ENCODE data around the gene ADAMTS17.

ADAMTS17 gene

DNA sequence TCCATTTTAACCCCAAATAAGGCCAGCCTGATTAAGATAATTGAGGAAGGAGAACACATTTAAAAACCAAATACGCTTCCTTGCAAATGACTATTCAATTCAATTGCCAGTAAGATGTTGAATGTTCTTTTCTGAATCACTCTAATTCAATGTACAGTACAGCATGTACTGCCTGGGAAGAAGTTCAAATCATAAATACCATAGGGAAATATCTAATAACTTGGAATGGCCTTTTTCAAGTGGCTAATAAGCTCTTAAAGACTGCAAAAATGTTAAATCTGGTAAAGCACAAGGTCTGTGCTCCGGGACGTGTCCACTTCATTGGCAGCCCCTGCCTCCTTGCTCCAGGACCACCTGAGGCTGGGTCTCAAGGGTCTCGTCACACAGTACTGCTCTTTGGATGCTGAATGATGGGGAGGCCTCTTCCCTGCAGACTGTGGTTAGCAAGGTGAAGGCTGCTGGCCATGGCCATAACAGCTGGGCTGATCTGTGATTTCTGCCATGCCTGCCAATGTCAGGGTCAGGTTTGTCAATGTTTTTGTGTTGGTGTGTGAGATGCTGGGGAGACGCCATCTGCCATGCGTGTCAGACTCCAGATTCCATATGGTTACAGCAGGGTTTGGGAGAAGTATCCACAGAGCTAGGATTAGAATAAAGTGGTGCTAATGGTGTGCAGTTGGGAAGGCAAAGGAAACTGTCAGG is 300.5 kb downstream of the ADAMTS17 start:
- H3K4me2 ChIP-seq (ENCODE audit: low read length) = no peak overlapping the region
- peaks cover 7% of the 10 kb centered on the region for H3K27me3 ChIP-seq (ENCODE audit: control insufficient read depth, low read length)
- no peaks in the 10 kb centered on the region for H3K36me3 ChIP-seq (ENCODE audit: control insufficient read depth, low read length)
- no peaks in the 10 kb centered on the region for H4K20me1 ChIP-seq (ENCODE audit: control insufficient read depth, insufficient read depth, low read depth, low read length)
- H3K4me3 ChIP-seq (ENCODE audit: low read length) = no peak overlapping the region
- no peak overlapping the region for H3K27ac ChIP-seq (ENCODE audit: low read depth, low read length)
- no peaks in the 10 kb centered on the region for H3F3A ChIP-seq (ENCODE audit: control insufficient read depth, insufficient read depth)
- no peaks in the 10 kb centered on the region for H3K9me2 ChIP-seq (replicated peaks; ENCODE audit: control insufficient read depth, low read length)
- H3K4me1 ChIP-seq (ENCODE audit: control insufficient read depth, low read length) = no peaks in the 10 kb centered on the region
- TF ChIP-seq CTCF (IDR thresholded peaks at IDR 0.05; ENCODE audit: low read depth, low read length, poor library complexity, severe bottlenecking) (no peak), EZH2phosphoT487 (IDR thresholded peaks at IDR 0.05; ENCODE audit: borderline replicate concordance, low read length) (no peak)
- no peaks in the 10 kb centered on the region for H3K79me2 ChIP-seq (ENCODE audit: control insufficient read depth, low read length)
- no peaks in the 10 kb centered on the region for H3K9me3 ChIP-seq (ENCODE audit: control insufficient read depth, insufficient read depth, low read length)

DNA sequence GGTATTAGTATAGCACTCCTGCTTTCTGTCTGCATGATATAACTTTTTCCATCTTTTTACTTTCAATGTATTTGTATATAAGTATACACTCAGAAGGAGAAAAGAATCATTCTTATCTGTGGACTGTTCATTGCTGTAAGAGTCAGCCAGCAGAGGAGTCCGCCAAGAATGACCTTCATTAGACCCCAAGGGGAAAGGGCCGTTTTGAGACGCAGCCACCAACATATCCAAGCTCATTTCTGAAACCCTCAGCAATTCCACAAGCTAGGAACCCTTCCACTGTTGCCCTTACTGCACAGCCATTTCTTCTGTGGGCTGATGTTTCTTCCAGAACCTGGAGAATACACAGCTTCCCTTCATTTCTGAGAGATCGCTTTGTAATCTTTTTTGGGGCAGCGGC is 301.8 kb downstream of the ADAMTS17 start:
- no peaks in the 10 kb centered on the region for H3K4me1 ChIP-seq (ENCODE audit: control insufficient read depth, low read length)
- no peak overlapping the region for H3K27ac ChIP-seq (ENCODE audit: low read depth, low read length)
- H4K20me1 ChIP-seq (ENCODE audit: control insufficient read depth, insufficient read depth, low read depth, low read length) = no peaks in the 10 kb centered on the region

GRCh38 chr15:100038736-100039135 is 303.0 kb downstream of the ADAMTS17 start:
- H3K4me3 ChIP-seq (ENCODE audit: low read length) = no peak overlapping the region
- TF ChIP-seq CTCF (IDR thresholded peaks at IDR 0.05; ENCODE audit: low read depth, low read length, poor library complexity, severe bottlenecking) (no peak), EZH2phosphoT487 (IDR thresholded peaks at IDR 0.05; ENCODE audit: borderline replicate concordance, low read length) (no peak)
- no peak overlapping the region for H3K27ac ChIP-seq (ENCODE audit: low read depth, low read length)
- no peaks in the 10 kb centered on the region for H4K20me1 ChIP-seq (ENCODE audit: control insufficient read depth, insufficient read depth, low read depth, low read length)
- no peaks in the 10 kb centered on the region for H3K36me3 ChIP-seq (ENCODE audit: control insufficient read depth, low read length)
- H3K79me2 ChIP-seq (ENCODE audit: control insufficient read depth, low read length) = no peaks in the 10 kb centered on the region
- H3K9me2 ChIP-seq (replicated peaks; ENCODE audit: control insufficient read depth, low read length) = no peaks in the 10 kb centered on the region
- H3K4me2 ChIP-seq (ENCODE audit: low read length) = no peak overlapping the region
- no peaks in the 10 kb centered on the region for H3K4me1 ChIP-seq (ENCODE audit: control insufficient read depth, low read length)
- no peaks in the 10 kb centered on the region for H3K9me3 ChIP-seq (ENCODE audit: control insufficient read depth, insufficient read depth, low read length)
- no peaks in the 10 kb centered on the region for H3F3A ChIP-seq (ENCODE audit: control insufficient read depth, insufficient read depth)
- peaks cover 7% of the 10 kb centered on the region for H3K27me3 ChIP-seq (ENCODE audit: control insufficient read depth, low read length)

More for the DNA sequence above, 301.8 kb downstream of the ADAMTS17 start:
- Histone ChIP-seq H3K36me3 (ENCODE audit: control insufficient read depth, low read length) (no peaks in the 10 kb centered on the region), H3K79me2 (ENCODE audit: control insufficient read depth, low read length) (no peaks in the 10 kb centered on the region), H3K4me2 (ENCODE audit: low read length) (no peak overlapping the region), H3K9me2 (replicated peaks; ENCODE audit: control insufficient read depth, low read length) (no peaks in the 10 kb centered on the region), H3K4me3 (ENCODE audit: low read length) (no peak overlapping the region), H3K9me3 (ENCODE audit: control insufficient read depth, insufficient read depth, low read length) (no peaks in the 10 kb centered on the region), H3F3A (ENCODE audit: control insufficient read depth, insufficient read depth) (no peaks in the 10 kb centered on the region), H3K27me3 (ENCODE audit: control insufficient read depth, low read length) (peaks cover 7% of the 10 kb centered on the region)
- no peak for TF ChIP-seq EZH2phosphoT487 (IDR thresholded peaks at IDR 0.05; ENCODE audit: borderline replicate concordance, low read length)

DNA sequence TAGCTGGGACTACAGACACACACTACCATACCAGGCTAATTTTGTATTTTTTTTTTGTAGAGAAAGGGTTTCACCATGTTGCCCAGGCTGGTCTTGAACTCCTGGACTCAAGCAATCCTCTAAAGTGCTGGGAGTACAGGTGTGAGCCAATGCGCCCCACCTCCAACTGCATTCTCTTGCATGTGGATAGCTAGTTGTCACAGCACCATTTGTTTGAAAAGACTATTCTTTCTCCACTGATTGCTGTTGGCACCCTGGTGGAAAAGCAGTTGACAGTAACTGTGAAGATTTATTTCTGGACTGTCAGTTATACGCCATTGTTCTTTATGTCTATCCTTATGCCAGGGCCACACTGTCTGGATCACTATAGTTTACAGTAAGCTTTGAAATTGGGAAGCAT is 303.9 kb downstream of the ADAMTS17 start:
- no peaks in the 10 kb centered on the region for H4K20me1 ChIP-seq (ENCODE audit: control insufficient read depth, insufficient read depth, low read depth, low read length)
- no peaks in the 10 kb centered on the region for H3K9me2 ChIP-seq (replicated peaks; ENCODE audit: control insufficient read depth, low read length)
- no peaks in the 10 kb centered on the region for H3K79me2 ChIP-seq (ENCODE audit: control insufficient read depth, low read length)
- H3K4me1 ChIP-seq (ENCODE audit: control insufficient read depth, low read length) = no peaks in the 10 kb centered on the region
- no peaks in the 10 kb centered on the region for H3F3A ChIP-seq (ENCODE audit: control insufficient read depth, insufficient read depth)
- no peaks in the 10 kb centered on the region for H3K36me3 ChIP-seq (ENCODE audit: control insufficient read depth, low read length)
- TF ChIP-seq EZH2phosphoT487 (IDR thresholded peaks at IDR 0.05; ENCODE audit: borderline replicate concordance, low read length) (no peak), CTCF (IDR thresholded peaks at IDR 0.05; ENCODE audit: low read depth, low read length, poor library complexity, severe bottlenecking) (no peak)
- peaks cover 7% of the 10 kb centered on the region for H3K27me3 ChIP-seq (ENCODE audit: control insufficient read depth, low read length)
- H3K4me2 ChIP-seq (ENCODE audit: low read length) = no peak overlapping the region
- H3K27ac ChIP-seq (ENCODE audit: low read depth, low read length) = no peak overlapping the region
- H3K9me3 ChIP-seq (ENCODE audit: control insufficient read depth, insufficient read depth, low read length) = no peaks in the 10 kb centered on the region
- H3K4me3 ChIP-seq (ENCODE audit: low read length) = no peak overlapping the region

Data from DOHH2 (cell line).